Gastrocnemius medialis (tissue), 4 donors: Measurements from ENCODE around the gene CARD9. TPM values are rescaled to one million over a fixed set of nuclear protein-coding genes. Genes with fewer than 3 reads are reported as not detected.

Source experiments
- ATAC-seq, 2 donors: fragments of 150-250 bp; one replicate each; pipeline ENCODE4 v1.9.1; 2016
- DNase-seq, 2 donors: peaks; one replicate each; pipeline ENCODE4 v3.0.0-alpha.2; 2019
- H3K27ac ChIP-seq, 4 donors: fragments of 200-600 bp; sonication (generic); 1 replicate in 1 of 4; 2 replicates in 3 of 4; pipeline ENCODE4 v1.5.1; 2016 to 2018; ENCODE audit warnings: mild to moderate bottlenecking in 2 of 4, moderate library complexity in 1 of 4
- H3K27me3 ChIP-seq, 3 donors: fragments of 200-600 bp; sonication (generic) in 2 of 3; 1 replicate in 1 of 3; 2 replicates in 2 of 3; pipeline versions ENCODE4 v1.5.1 to v1.6.0; 2016 to 2019; ENCODE audit warnings: mild to moderate bottlenecking in 1 of 3, moderate library complexity in 1 of 3
- H3K36me3 ChIP-seq, 2 donors: fragments of 200-600 bp; sonication (generic) in 1 of 2; one replicate each; pipeline ENCODE4 v1.5.1; 2017 to 2018
- H3K4me1 ChIP-seq, 2 donors: fragments of 200-600 bp; sonication (generic) in 1 of 2; one replicate each; pipeline ENCODE4 v1.5.1; 2016 to 2017; ENCODE audit warnings: mild to moderate bottlenecking in 2 of 2
- H3K4me3 ChIP-seq, 4 donors: fragments of 200-600 bp; sonication (generic) in 3 of 4; 1 replicate in 1 of 4; 2 replicates in 3 of 4; pipeline ENCODE4 v1.5.1; 2016 to 2019; ENCODE audit warnings: mild to moderate bottlenecking in 2 of 4
- H3K9me3 ChIP-seq, 3 donors: fragments of 200-600 bp; sonication (generic) in 2 of 3; 1 replicate in 1 of 3; 2 replicates in 2 of 3; pipeline ENCODE4 v1.5.1; 2016 to 2019
- CTCF ChIP-seq, 5 experiments: fragments of 450-650 bp in 3 of 5; fragments of 200-600 bp in 2 of 5; sonication (generic) in 2 of 5; IDR thresholded peaks in 4 of 5; conservative IDR thresholded peaks in 1 of 5; 1 replicate in 4 of 5; 2 replicates in 1 of 5; pipeline ENCODE4 v1.5.1; 2016 to 2019; ENCODE audit warnings: antibody characterized with exemption in 5 of 5, mild to moderate bottlenecking in 3 of 5, moderate library complexity in 3 of 5
- POLR2A ChIP-seq, 2 donors: fragments of 450-650 bp; IDR thresholded peaks; one replicate each; pipeline ENCODE4 v1.6.1; 2017; ENCODE audit warnings: antibody characterized with exemption in 2 of 2, mild to moderate bottlenecking in 2 of 2, moderate library complexity in 2 of 2
- in situ Hi-C, 4 donors: fragments of 200-750 bp; cut with MboI; loops; one replicate each; pipeline versions ENCODE4 v1.15.0 to v1.8.0; 2017; ENCODE audit warnings: low sequenced_read_pairs in 4 of 4
- intact Hi-C: fragments of 100-400 bp; cut with DNase I; formaldehyde crosslinking; loops from one replicate; pipeline ENCODE4 v1.15.1; 2023; ENCODE audit warnings: low total_unique reads
- total RNA-seq, 4 donors: library from RNA; depleted of rRNA; stranded (reverse); fragments of >200 nt; gene quantifications; one replicate each; pipeline versions ENCODE4 v1.1.0 to v1.2.3, GENCODE V29; 2016

Gene CARD9
- total RNA-seq, 4 donors from 2014 or later = 0.34 to 1.2 (median 0.69) TPM

- no peak overlapping the region for H3K4me3 ChIP-seq
- no peak for TF ChIP-seq CTCF (IDR thresholded peaks at IDR 0.05 in 4 of 5, conservative IDR thresholded peaks at IDR 0.05 in 1 of 5)
- TF ChIP-seq POLR2A (IDR thresholded peaks at IDR 0.05) = no peak
- peaks cover 0 to 39% of the 10 kb centered on the region in 2 donors for H3K36me3 ChIP-seq
- no peaks in the 10 kb centered on the region for H3K9me3 ChIP-seq
- no peak overlapping the region for H3K27ac ChIP-seq
- ATAC-seq (no peak), DNase-seq (no peak)
- in situ Hi-C loops (no loop called here), intact Hi-C loops (loop anchor here (10.0 kb wide), 1 partner anchor 437 kb away; the partner anchor contains the start of gene UBAC1)
- peaks cover 14 to 18% of the 10 kb centered on the region in 2 donors for H3K4me1 ChIP-seq
- H3K27me3 ChIP-seq = no peaks in the 10 kb centered on the region
These were observed 28.6 kb upstream of the CARD9 start for GRCh38 chr9:136402067-136402466.

- DNase-seq (no peak), ATAC-seq (no peak)
- H3K36me3 ChIP-seq = peaks cover 0 to 39% of the 10 kb centered on the region in 2 donors
- TF ChIP-seq CTCF (IDR thresholded peaks at IDR 0.05 in 4 of 5, conservative IDR thresholded peaks at IDR 0.05 in 1 of 5) (no peak), POLR2A (IDR thresholded peaks at IDR 0.05) (no peak)
- H3K4me1 ChIP-seq = peaks cover 14 to 18% of the 10 kb centered on the region in 2 donors
- no peaks in the 10 kb centered on the region for H3K9me3 ChIP-seq
- in situ Hi-C loops = no loop called here
- intact Hi-C loops = loop anchor here (10.0 kb wide), 1 partner anchor 437 kb away; the partner anchor contains the start of gene UBAC1
- H3K27me3 ChIP-seq = no peaks in the 10 kb centered on the region
- no peak overlapping the region for H3K27ac ChIP-seq
- H3K4me3 ChIP-seq = no peak overlapping the region
These were observed 27.9 kb upstream of the CARD9 start for GRCh38 chr9:136401173-136401922.

DNA sequence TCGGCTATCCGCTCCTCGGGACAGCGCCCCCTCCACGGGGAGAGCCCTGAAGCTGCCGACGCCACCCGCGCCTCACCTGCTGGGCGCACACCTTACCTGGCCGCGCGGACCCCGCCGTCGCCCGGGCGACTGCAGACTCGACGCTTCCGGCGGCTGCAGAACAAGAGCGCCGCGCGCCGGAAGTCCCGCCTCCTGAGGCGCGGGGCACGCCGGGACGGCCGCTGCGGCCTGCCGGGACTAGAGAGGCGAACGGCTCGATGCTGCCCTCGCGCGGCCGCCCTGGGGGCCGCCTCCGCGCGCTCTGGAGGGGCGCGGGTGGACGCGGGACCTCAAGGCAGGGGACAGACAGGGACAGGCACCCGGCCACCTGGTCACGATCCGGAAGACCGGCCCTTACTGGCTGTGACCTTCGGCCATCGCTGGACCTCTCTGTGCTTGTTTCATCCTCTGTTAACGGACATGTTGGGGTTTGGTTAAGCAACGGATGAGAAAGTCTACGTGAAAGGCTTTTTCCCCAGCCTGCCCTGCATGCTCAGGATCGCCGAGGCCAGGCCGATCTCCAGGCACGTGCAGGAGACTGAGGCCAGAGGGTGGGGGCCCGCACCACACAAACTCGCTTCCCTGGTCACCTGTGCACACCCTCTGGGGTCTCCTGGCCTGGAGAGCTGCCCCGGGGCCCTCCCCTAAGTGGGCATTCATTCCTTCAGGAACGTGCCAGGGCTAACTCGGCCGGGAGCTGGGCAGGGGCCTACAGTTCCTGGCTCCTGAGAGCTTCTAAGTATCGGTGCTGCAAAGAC, 26.8 kb upstream of the CARD9 start, which contains the start of gene SNAPC4:
Gene SNAPC4, minus strand, starts transcription at position 133 of the 797 bp plus-strand sequence. CDS start 1,742 bp downstream, outside the sequence.
- peak; percentile 90 to 93 for ATAC-seq
- TF ChIP-seq CTCF (IDR thresholded peaks at IDR 0.05 in 4 of 5, conservative IDR thresholded peaks at IDR 0.05 in 1 of 5) = peak; percentile 84 to 98 (median 91)
- peak; percentile 60 to 64 for TF ChIP-seq POLR2A (IDR thresholded peaks at IDR 0.05)

GRCh38 chr9:136399176-136400037, 25.9 kb upstream of the CARD9 start:
- in situ Hi-C loops = no loop called here
- Histone ChIP-seq H3K27me3 (no peaks in the 10 kb centered on the region), H3K27ac (peak overlapping the region; percentile 43 to 78 (median 73)), H3K9me3 (no peaks in the 10 kb centered on the region), H3K4me1 (peaks cover 14 to 18% of the 10 kb centered on the region in 2 donors), H3K4me3 (peak overlapping the region; percentile 75 to 96 (median 94)), H3K36me3 (peaks cover 0 to 39% of the 10 kb centered on the region in 2 donors)
- intact Hi-C loops = loop anchor here (1.0 to 10.0 kb wide), 3 partner anchors 11 to 435 kb away; partner anchors contain the start of genes DNLZ, ENTR1, PMPCA and UBAC1
- no peak for DNase-seq
- TF ChIP-seq POLR2A (IDR thresholded peaks at IDR 0.05) = no peak
- TF ChIP-seq CTCF (IDR thresholded peaks at IDR 0.05 in 4 of 5, conservative IDR thresholded peaks at IDR 0.05 in 1 of 5) = no peak
- ATAC-seq = no peak

More for the DNA sequence above, 26.8 kb upstream of the CARD9 start, which contains the start of gene SNAPC4:
- no peaks in the 10 kb centered on the region for H3K27me3 ChIP-seq
- intact Hi-C loops (loop anchor here (1.0 to 10.0 kb wide), 3 partner anchors 10 to 435 kb away; partner anchors contain the start of genes DNLZ, ENTR1, PMPCA and UBAC1), in situ Hi-C loops (no loop called here)
- no peaks in the 10 kb centered on the region for H3K9me3 ChIP-seq
- peak within 1 kb of the TSS; percentile 54 to 78 (median 73) for H3K27ac ChIP-seq
- H3K36me3 ChIP-seq = peaks cover 0 to 39% of the 10 kb centered on the region in 2 donors
- peak; percentile 52 to 75 for DNase-seq
- peak within 1 kb of the TSS; percentile 75 to 96 (median 94) for H3K4me3 ChIP-seq
- H3K4me1 ChIP-seq = peaks cover 14 to 18% of the 10 kb centered on the region in 2 donors
